H1 (cell line): Measurements from ENCODE around the gene TLX1. TPM values are rescaled to one million over a fixed set of nuclear protein-coding genes. Genes with fewer than 3 reads are reported as not detected.

ENCODE experiments used
- CTCF ChIA-PET: fragments of 300-600 bp; sonication (Branson Sonifier 250); formaldehyde crosslinking; loops from one replicate; lab custom pipeline; 2021; ENCODE audit not compliant: partially characterized antibody; lab: Charles Lee
- POLR2A ChIA-PET: fragments of 300-600 bp; sonication (Branson Sonifier 250); formaldehyde crosslinking; loops from one replicate; lab custom pipeline; 2021; ENCODE audit warnings: inconsistent platforms; ENCODE audit not compliant: partially characterized antibody; lab: Charles Lee
- DNase-seq, 2 experiments: peaks; one replicate each; pipeline versions ENCODE4 v3.0.0 to v3.0.0-alpha.2; 2010 to 2022; ENCODE audit warnings: low spot score in 2 of 2, low read depth in 1 of 2, mixed read lengths in 1 of 2
- FAIRE-seq: peaks from 2 replicates; lab custom pipeline; 2011; peaks lifted over from hg19 to GRCh38; lab: Jason Lieb, UNC
- H2AFZ ChIP-seq: 2 replicates; pipeline ENCODE4 v1.8.1; 2012; ENCODE audit warnings: low read length, inconsistent platforms
- H2AK5ac ChIP-seq: 2 replicates; pipeline ENCODE4 v1.6.1; 2013; ENCODE audit warnings: low read depth, low read length
- H2BK120ac ChIP-seq: replicated peaks from 2 replicates; pipeline ENCODE3; 2013; ENCODE audit warnings: low read depth, low read length, inconsistent platforms
- H2BK12ac ChIP-seq: 2 replicates; pipeline ENCODE4 v1.6.1; 2013; ENCODE audit warnings: low read depth, low read length
- H2BK15ac ChIP-seq: 2 replicates; pipeline ENCODE4 v1.6.1; 2013; ENCODE audit warnings: low read length
- H2BK20ac ChIP-seq: 2 replicates; pipeline ENCODE4 v1.6.1; 2013; ENCODE audit warnings: low read length
- H2BK5ac ChIP-seq: 2 replicates; pipeline ENCODE4 v1.6.1; 2013; ENCODE audit warnings: low read depth, low read length
- H3K14ac ChIP-seq: 2 replicates; pipeline ENCODE4 v1.6.1; 2013; ENCODE audit warnings: inconsistent platforms; ENCODE audit not compliant: insufficient read length
- H3K18ac ChIP-seq: 2 replicates; pipeline ENCODE4 v1.6.1; 2013; ENCODE audit warnings: low read length; ENCODE audit errors: extremely low read depth
- H3K23ac ChIP-seq: 2 replicates; pipeline ENCODE4 v1.6.1; 2013; ENCODE audit warnings: inconsistent platforms; ENCODE audit not compliant: insufficient read length
- H3K23me2 ChIP-seq: 2 replicates; pipeline ENCODE4 v1.6.1; 2013; ENCODE audit warnings: low read depth, low read length
- H3K27ac ChIP-seq: 2 replicates; pipeline ENCODE4 v1.6.1; 2011; ENCODE audit warnings: low read depth, low read length, inconsistent platforms
- H3K27me3 ChIP-seq, 4 experiments: replicated peaks in 1 of 4; 1 replicate in 1 of 4; 2 replicates in 3 of 4; pipeline versions ENCODE4 v1.6.1 to v1.8.1; 2011 to 2013; ENCODE audit warnings: low read length in 3 of 4, mild to moderate bottlenecking in 3 of 4, inconsistent platforms in 2 of 4, mixed read lengths in 2 of 4, moderate library complexity in 1 of 4; ENCODE audit not compliant: control insufficient read depth in 3 of 4, insufficient read depth in 3 of 4; ENCODE audit errors: extremely low read depth in 1 of 4
- H3K36me3 ChIP-seq, 4 experiments: 2 replicates each; pipeline versions ENCODE4 v1.6.1 to v1.8.1; 2011 to 2013; ENCODE audit warnings: mild to moderate bottlenecking in 4 of 4, low read length in 3 of 4, moderate library complexity in 2 of 4, control low read depth in 1 of 4, inconsistent platforms in 1 of 4; ENCODE audit not compliant: insufficient read depth in 4 of 4, control insufficient read depth in 2 of 4
- H3K4ac ChIP-seq: replicated peaks from 2 replicates; pipeline ENCODE3; 2013; ENCODE audit warnings: low read length, low read depth, mixed read lengths, inconsistent platforms; ENCODE audit not compliant: insufficient read length
- H3K4me1 ChIP-seq, 4 experiments: replicated peaks in 1 of 4; 1 replicate in 1 of 4; 2 replicates in 3 of 4; pipeline versions ENCODE4 v1.6.1 to v1.8.1; 2011 to 2013; ENCODE audit warnings: low read length in 3 of 4, inconsistent platforms in 2 of 4, mixed read lengths in 1 of 4; ENCODE audit not compliant: insufficient read depth in 4 of 4, control insufficient read depth in 3 of 4
- H3K4me2 ChIP-seq, 2 experiments: 2 replicates each; pipeline versions ENCODE4 v1.6.1 to v1.8.1; 2011 to 2013; ENCODE audit warnings: low read depth in 2 of 2, low read length in 2 of 2, control low read depth in 1 of 2, inconsistent platforms in 1 of 2, mild to moderate bottlenecking in 1 of 2; ENCODE audit not compliant: insufficient read depth in 1 of 2
- H3K4me3 ChIP-seq, 4 experiments: fragments of 200-600, 300-600 bp in 1 of 4; sonication (generic), shearing (Covaris generic), sonication (Bioruptor Twin) in 1 of 4; 2 replicates each; pipeline versions ENCODE4 v1.5.1 to v1.8.1; 2011 to 2016; ENCODE audit warnings: low read length in 4 of 4, low read depth in 3 of 4, control low read depth in 2 of 4, inconsistent platforms in 2 of 4, mild to moderate bottlenecking in 2 of 4, mixed read lengths in 1 of 4, moderate library complexity in 1 of 4; ENCODE audit not compliant: insufficient read depth in 2 of 4; ENCODE audit errors: extremely low read depth in 1 of 4
- H3K56ac ChIP-seq: replicated peaks from 2 replicates; pipeline ENCODE3; 2013; ENCODE audit warnings: low read depth, mild to moderate bottlenecking, mixed read lengths, low read length, inconsistent platforms; ENCODE audit not compliant: insufficient read length
- H3K79me1 ChIP-seq: 2 replicates; pipeline ENCODE4 v1.6.1; 2013; ENCODE audit warnings: low read depth, low read length, control low read depth
- H3K79me2 ChIP-seq, 2 experiments: 2 replicates each; pipeline versions ENCODE4 v1.6.1 to v1.8.1; 2012 to 2013; ENCODE audit warnings: low read length in 2 of 2, mild to moderate bottlenecking in 2 of 2, inconsistent platforms in 1 of 2; ENCODE audit not compliant: insufficient read depth in 2 of 2, control insufficient read depth in 1 of 2
- H3K9ac ChIP-seq, 4 experiments: replicated peaks in 1 of 4; 1 replicate in 1 of 4; 2 replicates in 3 of 4; pipeline versions ENCODE4 v1.6.1 to v1.8.1; 2011 to 2013; ENCODE audit warnings: low read depth in 3 of 4, low read length in 3 of 4, control low read depth in 2 of 4, mild to moderate bottlenecking in 2 of 4, moderate library complexity in 2 of 4, inconsistent platforms in 1 of 4; ENCODE audit errors: extremely low read depth in 1 of 4
- H3K9me3 ChIP-seq, 2 experiments: 2 replicates each; pipeline versions ENCODE4 v1.6.1 to v1.8.1; 2012 to 2013; ENCODE audit warnings: mild to moderate bottlenecking in 2 of 2, moderate library complexity in 2 of 2, control low read depth in 1 of 2, inconsistent platforms in 1 of 2, low read depth in 1 of 2, low read length in 1 of 2, mixed read lengths in 1 of 2; ENCODE audit not compliant: insufficient read depth in 2 of 2
- H4K20me1 ChIP-seq, 2 experiments: replicated peaks in 1 of 2; 2 replicates each; pipeline versions ENCODE3 to v1.8.1; 2011 to 2013; ENCODE audit warnings: inconsistent platforms in 2 of 2, low read length in 2 of 2, mild to moderate bottlenecking in 1 of 2; ENCODE audit not compliant: insufficient read depth in 2 of 2, control insufficient read depth in 1 of 2
- H4K5ac ChIP-seq: 2 replicates; pipeline ENCODE4 v1.6.1; 2013; ENCODE audit warnings: low read length, low read depth, mixed read lengths, inconsistent platforms; ENCODE audit not compliant: insufficient read length
- H4K8ac ChIP-seq: 2 replicates; pipeline ENCODE4 v1.8.0; 2013; ENCODE audit warnings: mild to moderate bottlenecking, moderate library complexity, low read length, inconsistent platforms; ENCODE audit not compliant: insufficient read depth; ENCODE audit errors: extremely low read depth
- H4K91ac ChIP-seq: replicated peaks from 2 replicates; pipeline ENCODE3; 2013; ENCODE audit warnings: low read length, mixed read lengths, inconsistent platforms; ENCODE audit not compliant: insufficient read length
- ASH2L ChIP-seq: fragments of 200-600, 300-600 bp; sonication (generic); IDR thresholded peaks from one replicate; pipeline ENCODE4 v1.7.1; 2017; ENCODE audit warnings: low read length
- BACH1 ChIP-seq: IDR thresholded peaks from 2 replicates; pipeline ENCODE4 v1.6.1; 2012; ENCODE audit warnings: low read length, improper control_type of control experiment
- BCL11A ChIP-seq, 2 experiments: IDR thresholded peaks; one replicate each; pipeline ENCODE4 v1.6.1; 2011; ENCODE audit warnings: low read depth in 2 of 2, low read length in 2 of 2, mild to moderate bottlenecking in 2 of 2
- CHD1 ChIP-seq: IDR thresholded peaks from 2 replicates; pipeline ENCODE4 v1.6.1; 2012; ENCODE audit warnings: low read depth, low read length, improper control_type of control experiment
- PHF8 ChIP-seq: fragments of 200-600 bp; sonication (generic); conservative IDR thresholded peaks from 2 replicates; pipeline ENCODE4 v1.7.1; 2012; ENCODE audit warnings: low read depth, mild to moderate bottlenecking, inconsistent platforms, low read length, moderate library complexity
- RAD21 ChIP-seq, 2 experiments: IDR thresholded peaks in 1 of 2; conservative IDR thresholded peaks in 1 of 2; 2 replicates each; pipeline ENCODE4 v1.6.1; 2011; ENCODE audit warnings: low read depth in 2 of 2, low read length in 2 of 2, improper control_type of control experiment in 1 of 2, inconsistent platforms in 1 of 2, mild to moderate bottlenecking in 1 of 2, moderate library complexity in 1 of 2
- SIX5 ChIP-seq: IDR thresholded peaks from 2 replicates; pipeline ENCODE4 v1.6.1; 2011; ENCODE audit warnings: mild to moderate bottlenecking, low read depth, low read length
- YY1 ChIP-seq: IDR thresholded peaks from 2 replicates; pipeline ENCODE4 v1.6.1; 2011; ENCODE audit warnings: low read depth, mild to moderate bottlenecking, low read length
- WGBS, 2 experiments: shearing (Covaris generic) in 1 of 2; methylation state at CpG; one replicate each; pipeline versions ENCODE4 v1.1.6 to v1.1.7; 2013 to 2015; ENCODE audit warnings: low lambda C conversion rate in 2 of 2, mixed read lengths in 2 of 2, inconsistent platforms in 1 of 2, low coverage in 1 of 2, missing lambda C conversion rate in 1 of 2; ENCODE audit not compliant: insufficient replicate concordance in 2 of 2, insufficient coverage in 1 of 2, insufficient read length in 1 of 2; ENCODE audit errors: extremely low coverage in 1 of 2, missing lambda C conversion rate in 1 of 2; 5-methylcytosine and 5-hydroxymethylcytosine counted together
- polyA plus RNA-seq, 7 experiments: library from polyadenylated mRNA; depleted of rRNA in 3 of 7; stranded (reverse) in 5 of 7; unstranded in 2 of 7; fragments of >200 nt in 5 of 7; fragments of 200-250 nt in 2 of 7; gene quantifications; 1 replicate in 5 of 7; 2 replicates in 1 of 7; 4 replicates in 1 of 7; pipeline versions ENCODE4 v1.2.1 to v1.2.3, GENCODE V29; 2011 to 2013; ENCODE audit warnings: missing spikeins in 2 of 7, mixed read lengths in 2 of 7
- total RNA-seq: library from RNA; stranded (reverse); fragmentation: NEBNext Ultra II Directional; extraction: Animal tissue kit (Norgen Biotek cat#: 25700); gene quantifications from 2 replicates; pipeline ENCODE4 v1.2.1, GENCODE V29; 2021
- TF ChIP-seq, protein P1 (sequence below), 3 experiments: IDR thresholded peaks; 1 replicate in 2 of 3; 2 replicates in 1 of 3; pipeline versions ENCODE4 v1.5.1 to v1.6.1; 2011; ENCODE audit warnings: low read length in 3 of 3, mild to moderate bottlenecking in 3 of 3, inconsistent platforms in 2 of 3, low read depth in 1 of 3, moderate library complexity in 1 of 3; ENCODE audit not compliant: insufficient read depth in 1 of 3; ENCODE audit errors: control extremely low read depth in 1 of 3
- TF ChIP-seq, protein P2 (sequence below): IDR thresholded peaks from 2 replicates; pipeline ENCODE4 v1.6.1; 2012; ENCODE audit warnings: low read length, inconsistent platforms

TLX1 gene
- total and polyA plus RNA-seq, 2 of the 8 experiments (the other 6 are each of a cell fraction or from before 2014, with no cell fraction given), result not detected

DNA sequence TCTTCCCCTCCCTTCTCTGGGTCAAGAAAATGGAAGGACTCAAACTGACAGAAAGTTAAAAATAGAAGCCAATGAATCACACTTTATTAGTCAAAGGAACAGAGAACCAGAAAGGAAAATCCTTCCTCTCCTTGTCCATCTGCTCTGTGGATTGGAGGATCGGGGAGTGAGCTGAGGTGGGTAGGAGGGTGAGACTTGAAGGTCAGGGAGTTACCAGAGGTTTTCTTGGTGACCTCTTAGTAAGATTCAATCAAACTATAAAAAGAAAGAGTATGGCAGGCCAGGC, 12.2 kb downstream of the TLX1 start:
- DNase-seq, result no peak
- H2BK5ac ChIP-seq, result no peak overlapping the region
- no peak overlapping the region for H2BK20ac ChIP-seq
- no peak overlapping the region for H2BK15ac ChIP-seq
- no peak overlapping the region for H4K5ac ChIP-seq
- H3K79me1 ChIP-seq, result no peaks in the 10 kb centered on the region
- H3K18ac ChIP-seq, result no peak overlapping the region
- no peak overlapping the region for H3K14ac ChIP-seq
- H3K56ac ChIP-seq, result no peak overlapping the region
- H3K23ac ChIP-seq, result no peak overlapping the region
- CTCF ChIA-PET, result interaction anchor here (0.9 to 8.4 kb wide), 20 partner anchors 8 to 400 kb away, joined by 3 to 268 read pairs (median 26); partner anchors contain the start of genes KAZALD1 and TLX1
- H3K9ac ChIP-seq, result no peak overlapping the region
- H3K4me1 ChIP-seq, result peaks cover 0 to 20% (median 10%) of the 10 kb centered on the region in 4 experiments; a peak in 5 of 7 replicates
- H4K20me1 ChIP-seq, result peaks cover 10 to 24% of the 10 kb centered on the region in 2 experiments
- FAIRE-seq, result no peak
- no peak overlapping the region for H2AFZ ChIP-seq
- H3K79me2 ChIP-seq, result no peaks in the 10 kb centered on the region
- no peak overlapping the region for H4K8ac ChIP-seq
- H3K9me3 ChIP-seq, result no peaks in the 10 kb centered on the region
- POLR2A ChIA-PET, result no interaction called here
- no peak overlapping the region for H4K91ac ChIP-seq
- no peak overlapping the region for H2AK5ac ChIP-seq
- peaks cover 95 to 99% (median 98%) of the 10 kb centered on the region in 4 experiments for H3K27me3 ChIP-seq
- H3K23me2 ChIP-seq, result peaks cover 2% of the 10 kb centered on the region; the same call in 1 of the 2 replicates
- WGBS, 2 experiments, result 83% methylated on average over 1 of the region's 1 CpG; no CpG with 5 or more reads in 1 of the 2 experiments
- H2BK12ac ChIP-seq, result no peak overlapping the region
- H3K4me3 ChIP-seq, result no peak overlapping the region
- H3K4me2 ChIP-seq, result no peak overlapping the region
- no peak overlapping the region for H2BK120ac ChIP-seq
- H3K36me3 ChIP-seq, result no peaks in the 10 kb centered on the region; a peak in 1 of 8 replicates
- H3K27ac ChIP-seq, result no peak overlapping the region
- H3K4ac ChIP-seq, result no peak overlapping the region
- TF ChIP-seq, protein P1, sequence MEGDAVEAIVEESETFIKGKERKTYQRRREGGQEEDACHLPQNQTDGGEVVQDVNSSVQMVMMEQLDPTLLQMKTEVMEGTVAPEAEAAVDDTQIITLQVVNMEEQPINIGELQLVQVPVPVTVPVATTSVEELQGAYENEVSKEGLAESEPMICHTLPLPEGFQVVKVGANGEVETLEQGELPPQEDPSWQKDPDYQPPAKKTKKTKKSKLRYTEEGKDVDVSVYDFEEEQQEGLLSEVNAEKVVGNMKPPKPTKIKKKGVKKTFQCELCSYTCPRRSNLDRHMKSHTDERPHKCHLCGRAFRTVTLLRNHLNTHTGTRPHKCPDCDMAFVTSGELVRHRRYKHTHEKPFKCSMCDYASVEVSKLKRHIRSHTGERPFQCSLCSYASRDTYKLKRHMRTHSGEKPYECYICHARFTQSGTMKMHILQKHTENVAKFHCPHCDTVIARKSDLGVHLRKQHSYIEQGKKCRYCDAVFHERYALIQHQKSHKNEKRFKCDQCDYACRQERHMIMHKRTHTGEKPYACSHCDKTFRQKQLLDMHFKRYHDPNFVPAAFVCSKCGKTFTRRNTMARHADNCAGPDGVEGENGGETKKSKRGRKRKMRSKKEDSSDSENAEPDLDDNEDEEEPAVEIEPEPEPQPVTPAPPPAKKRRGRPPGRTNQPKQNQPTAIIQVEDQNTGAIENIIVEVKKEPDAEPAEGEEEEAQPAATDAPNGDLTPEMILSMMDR (IDR thresholded peaks at IDR 0.05; ENCODE audit: control extremely low read depth in 1 of 3, insufficient read depth in 1 of 3, low read depth in 1 of 3, low read length in 3 of 3), result no peak
- TF ChIP-seq CHD1 (no peak), ASH2L (no peak), YY1 (no peak), BACH1 (no peak), SIX5 (no peak), RAD21 (IDR thresholded peaks at IDR 0.05 in 1 of 2, conservative IDR thresholded peaks at IDR 0.05 in 1 of 2; ENCODE audit: low read depth in 2 of 2, low read length in 2 of 2) (no peak), BCL11A (IDR thresholded peaks at IDR 0.05; ENCODE audit: low read depth in 2 of 2, low read length in 2 of 2) (no peak), PHF8 (no peak)
- TF ChIP-seq, protein P2, sequence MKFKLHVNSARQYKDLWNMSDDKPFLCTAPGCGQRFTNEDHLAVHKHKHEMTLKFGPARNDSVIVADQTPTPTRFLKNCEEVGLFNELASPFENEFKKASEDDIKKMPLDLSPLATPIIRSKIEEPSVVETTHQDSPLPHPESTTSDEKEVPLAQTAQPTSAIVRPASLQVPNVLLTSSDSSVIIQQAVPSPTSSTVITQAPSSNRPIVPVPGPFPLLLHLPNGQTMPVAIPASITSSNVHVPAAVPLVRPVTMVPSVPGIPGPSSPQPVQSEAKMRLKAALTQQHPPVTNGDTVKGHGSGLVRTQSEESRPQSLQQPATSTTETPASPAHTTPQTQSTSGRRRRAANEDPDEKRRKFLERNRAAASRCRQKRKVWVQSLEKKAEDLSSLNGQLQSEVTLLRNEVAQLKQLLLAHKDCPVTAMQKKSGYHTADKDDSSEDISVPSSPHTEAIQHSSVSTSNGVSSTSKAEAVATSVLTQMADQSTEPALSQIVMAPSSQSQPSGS, result no peak
